SH-SY5Y (cell line): ENCODE data around the gene TRIO.

Source experiments
- GATA2 ChIP-seq: IDR thresholded peaks from 2 replicates; pipeline ENCODE4 v1.6.1; 2011; ENCODE audit warnings: mild to moderate bottlenecking, low read depth, low read length
- GATA3 ChIP-seq: IDR thresholded peaks from 2 replicates; pipeline ENCODE4 v1.6.1; 2011; ENCODE audit warnings: low read depth, mild to moderate bottlenecking, low read length, moderate library complexity

Gene TRIO

GRCh38 chr5:14218480-14218879, 75.3 kb downstream of the TRIO start:
- no peak for TF ChIP-seq GATA3
- no peak for TF ChIP-seq GATA2

- TF ChIP-seq GATA3: no peak
- no peak for TF ChIP-seq GATA2
Observed at GRCh38 chr5:14218897-14219573, 75.9 kb downstream of the TRIO start.

- TF ChIP-seq GATA3 (no peak), GATA2 (no peak)
Observed at GRCh38 chr5:14219800-14220512, 76.8 kb downstream of the TRIO start.

GRCh38 chr5:14220642-14221041, 77.5 kb downstream of the TRIO start:
- no peak for TF ChIP-seq GATA2
- no peak for TF ChIP-seq GATA3

GRCh38 chr5:14221732-14222131, 78.6 kb downstream of the TRIO start:
- TF ChIP-seq GATA2 (no peak), GATA3 (no peak)

GRCh38 chr5:14222206-14222605, 79.1 kb downstream of the TRIO start:
- TF ChIP-seq GATA3: no peak
- no peak for TF ChIP-seq GATA2

GRCh38 chr5:14223372-14223771, 80.2 kb downstream of the TRIO start:
- no peak for TF ChIP-seq GATA2
- no peak for TF ChIP-seq GATA3

- TF ChIP-seq GATA2: no peak
- TF ChIP-seq GATA3: no peak
Observed at GRCh38 chr5:14225173-14225834, 82.2 kb downstream of the TRIO start.

GRCh38 chr5:14226149-14226548, 83.0 kb downstream of the TRIO start:
- no peak for TF ChIP-seq GATA2
- no peak for TF ChIP-seq GATA3

GRCh38 chr5:14226554-14226953, 83.4 kb downstream of the TRIO start:
- TF ChIP-seq GATA3 (no peak), GATA2 (no peak)

GRCh38 chr5:14226992-14227391, 83.8 kb downstream of the TRIO start:
- TF ChIP-seq GATA3 (no peak), GATA2 (no peak)

- TF ChIP-seq GATA2 (no peak), GATA3 (no peak)
Observed at GRCh38 chr5:14227513-14227912, 84.4 kb downstream of the TRIO start.

GRCh38 chr5:14228219-14228618, 85.1 kb downstream of the TRIO start:
- TF ChIP-seq GATA2 (no peak), GATA3 (no peak)

- TF ChIP-seq GATA3 (no peak), GATA2 (no peak)
Observed at GRCh38 chr5:14229181-14229580, 86.0 kb downstream of the TRIO start.

GRCh38 chr5:14229734-14230133, 86.6 kb downstream of the TRIO start:
- TF ChIP-seq GATA3 (no peak), GATA2 (no peak)
